ENCODE results near the gene ANKS4B.

The ANKS4B gene

DNA sequence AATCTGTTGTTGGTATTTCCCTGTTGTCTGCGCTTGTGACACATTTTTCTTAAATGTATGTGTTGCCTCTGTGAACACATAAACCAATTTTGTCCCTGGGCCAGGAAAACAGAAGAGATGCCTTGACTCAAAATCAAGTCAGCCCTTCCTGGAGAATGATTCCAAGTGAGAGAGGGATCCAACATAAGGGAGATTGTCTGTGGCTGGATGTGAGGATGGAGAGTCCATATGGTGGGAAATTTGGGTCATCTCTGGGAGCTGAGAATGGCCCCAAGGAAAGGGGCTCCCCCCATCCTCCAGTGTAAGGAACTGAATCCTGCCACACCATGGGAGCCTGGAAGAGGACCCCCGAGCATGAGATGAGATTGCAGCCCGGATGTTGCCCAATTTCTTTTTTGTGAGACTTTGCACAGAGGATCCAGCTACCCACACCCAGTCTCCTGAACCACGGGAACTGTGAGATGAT is 31.1 kb downstream of the ANKS4B start:
- no peaks in the 10 kb centered on the region for H3K36me3 ChIP-seq (ENCODE audit: control insufficient read depth in 2 of 2, insufficient read depth in 1 of 2, low read length in 2 of 2)
- no peak for TF ChIP-seq TCF7L2 (IDR thresholded peaks at IDR 0.05; ENCODE audit: borderline replicate concordance, low read depth, low read length)
- TF ChIP-seq ZNF776 (tag by site-specific recombination; IDR thresholded peaks at IDR 0.05; ENCODE audit: borderline replicate concordance): no peak
- TF ChIP-seq ZNF843 (tag by site-specific recombination; IDR thresholded peaks at IDR 0.05): no peak
- TF ChIP-seq, protein P1, sequence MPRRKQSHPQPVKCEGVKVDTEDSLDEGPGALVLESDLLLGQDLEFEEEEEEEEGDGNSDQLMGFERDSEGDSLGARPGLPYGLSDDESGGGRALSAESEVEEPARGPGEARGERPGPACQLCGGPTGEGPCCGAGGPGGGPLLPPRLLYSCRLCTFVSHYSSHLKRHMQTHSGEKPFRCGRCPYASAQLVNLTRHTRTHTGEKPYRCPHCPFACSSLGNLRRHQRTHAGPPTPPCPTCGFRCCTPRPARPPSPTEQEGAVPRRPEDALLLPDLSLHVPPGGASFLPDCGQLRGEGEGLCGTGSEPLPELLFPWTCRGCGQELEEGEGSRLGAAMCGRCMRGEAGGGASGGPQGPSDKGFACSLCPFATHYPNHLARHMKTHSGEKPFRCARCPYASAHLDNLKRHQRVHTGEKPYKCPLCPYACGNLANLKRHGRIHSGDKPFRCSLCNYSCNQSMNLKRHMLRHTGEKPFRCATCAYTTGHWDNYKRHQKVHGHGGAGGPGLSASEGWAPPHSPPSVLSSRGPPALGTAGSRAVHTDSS (tag by site-specific recombination; IDR thresholded peaks at IDR 0.05): no peak
- TF ChIP-seq SP3 (tag by site-specific recombination; IDR thresholded peaks at IDR 0.05): no peak
- TF ChIP-seq, protein P2, sequence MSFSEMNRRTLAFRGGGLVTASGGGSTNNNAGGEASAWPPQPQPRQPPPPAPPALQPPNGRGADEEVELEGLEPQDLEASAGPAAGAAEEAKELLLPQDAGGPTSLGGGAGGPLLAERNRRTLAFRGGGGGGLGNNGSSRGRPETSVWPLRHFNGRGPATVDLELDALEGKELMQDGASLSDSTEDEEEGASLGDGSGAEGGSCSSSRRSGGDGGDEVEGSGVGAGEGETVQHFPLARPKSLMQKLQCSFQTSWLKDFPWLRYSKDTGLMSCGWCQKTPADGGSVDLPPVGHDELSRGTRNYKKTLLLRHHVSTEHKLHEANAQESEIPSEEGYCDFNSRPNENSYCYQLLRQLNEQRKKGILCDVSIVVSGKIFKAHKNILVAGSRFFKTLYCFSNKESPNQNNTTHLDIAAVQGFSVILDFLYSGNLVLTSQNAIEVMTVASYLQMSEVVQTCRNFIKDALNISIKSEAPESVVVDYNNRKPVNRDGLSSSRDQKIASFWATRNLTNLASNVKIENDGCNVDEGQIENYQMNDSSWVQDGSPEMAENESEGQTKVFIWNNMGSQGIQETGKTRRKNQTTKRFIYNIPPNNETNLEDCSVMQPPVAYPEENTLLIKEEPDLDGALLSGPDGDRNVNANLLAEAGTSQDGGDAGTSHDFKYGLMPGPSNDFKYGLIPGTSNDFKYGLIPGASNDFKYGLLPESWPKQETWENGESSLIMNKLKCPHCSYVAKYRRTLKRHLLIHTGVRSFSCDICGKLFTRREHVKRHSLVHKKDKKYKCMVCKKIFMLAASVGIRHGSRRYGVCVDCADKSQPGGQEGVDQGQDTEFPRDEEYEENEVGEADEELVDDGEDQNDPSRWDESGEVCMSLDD (tag by site-specific recombination; IDR thresholded peaks at IDR 0.05): no peak
- no peak for TF ChIP-seq SCRT1 (tag by site-specific recombination; IDR thresholded peaks at IDR 0.05; ENCODE audit: borderline replicate concordance)
- no peak for TF ChIP-seq ZNF510 (tag by site-specific recombination; IDR thresholded peaks at IDR 0.05; ENCODE audit: insufficient replicate concordance)
- no peak for TF ChIP-seq ZNF549 (tag by site-specific recombination; IDR thresholded peaks at IDR 0.05)
- TF ChIP-seq, protein P3, sequence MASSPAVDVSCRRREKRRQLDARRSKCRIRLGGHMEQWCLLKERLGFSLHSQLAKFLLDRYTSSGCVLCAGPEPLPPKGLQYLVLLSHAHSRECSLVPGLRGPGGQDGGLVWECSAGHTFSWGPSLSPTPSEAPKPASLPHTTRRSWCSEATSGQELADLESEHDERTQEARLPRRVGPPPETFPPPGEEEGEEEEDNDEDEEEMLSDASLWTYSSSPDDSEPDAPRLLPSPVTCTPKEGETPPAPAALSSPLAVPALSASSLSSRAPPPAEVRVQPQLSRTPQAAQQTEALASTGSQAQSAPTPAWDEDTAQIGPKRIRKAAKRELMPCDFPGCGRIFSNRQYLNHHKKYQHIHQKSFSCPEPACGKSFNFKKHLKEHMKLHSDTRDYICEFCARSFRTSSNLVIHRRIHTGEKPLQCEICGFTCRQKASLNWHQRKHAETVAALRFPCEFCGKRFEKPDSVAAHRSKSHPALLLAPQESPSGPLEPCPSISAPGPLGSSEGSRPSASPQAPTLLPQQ (tag by site-specific recombination; IDR thresholded peaks at IDR 0.05): no peak
- TF ChIP-seq, protein P4, sequence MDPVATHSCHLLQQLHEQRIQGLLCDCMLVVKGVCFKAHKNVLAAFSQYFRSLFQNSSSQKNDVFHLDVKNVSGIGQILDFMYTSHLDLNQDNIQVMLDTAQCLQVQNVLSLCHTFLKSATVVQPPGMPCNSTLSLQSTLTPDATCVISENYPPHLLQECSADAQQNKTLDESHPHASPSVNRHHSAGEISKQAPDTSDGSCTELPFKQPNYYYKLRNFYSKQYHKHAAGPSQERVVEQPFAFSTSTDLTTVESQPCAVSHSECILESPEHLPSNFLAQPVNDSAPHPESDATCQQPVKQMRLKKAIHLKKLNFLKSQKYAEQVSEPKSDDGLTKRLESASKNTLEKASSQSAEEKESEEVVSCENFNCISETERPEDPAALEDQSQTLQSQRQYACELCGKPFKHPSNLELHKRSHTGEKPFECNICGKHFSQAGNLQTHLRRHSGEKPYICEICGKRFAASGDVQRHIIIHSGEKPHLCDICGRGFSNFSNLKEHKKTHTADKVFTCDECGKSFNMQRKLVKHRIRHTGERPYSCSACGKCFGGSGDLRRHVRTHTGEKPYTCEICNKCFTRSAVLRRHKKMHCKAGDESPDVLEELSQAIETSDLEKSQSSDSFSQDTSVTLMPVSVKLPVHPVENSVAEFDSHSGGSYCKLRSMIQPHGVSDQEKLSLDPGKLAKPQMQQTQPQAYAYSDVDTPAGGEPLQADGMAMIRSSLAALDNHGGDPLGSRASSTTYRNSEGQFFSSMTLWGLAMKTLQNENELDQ (tag by site-specific recombination; IDR thresholded peaks at IDR 0.05; ENCODE audit: low read depth): no peak
- TF ChIP-seq, protein P5, sequence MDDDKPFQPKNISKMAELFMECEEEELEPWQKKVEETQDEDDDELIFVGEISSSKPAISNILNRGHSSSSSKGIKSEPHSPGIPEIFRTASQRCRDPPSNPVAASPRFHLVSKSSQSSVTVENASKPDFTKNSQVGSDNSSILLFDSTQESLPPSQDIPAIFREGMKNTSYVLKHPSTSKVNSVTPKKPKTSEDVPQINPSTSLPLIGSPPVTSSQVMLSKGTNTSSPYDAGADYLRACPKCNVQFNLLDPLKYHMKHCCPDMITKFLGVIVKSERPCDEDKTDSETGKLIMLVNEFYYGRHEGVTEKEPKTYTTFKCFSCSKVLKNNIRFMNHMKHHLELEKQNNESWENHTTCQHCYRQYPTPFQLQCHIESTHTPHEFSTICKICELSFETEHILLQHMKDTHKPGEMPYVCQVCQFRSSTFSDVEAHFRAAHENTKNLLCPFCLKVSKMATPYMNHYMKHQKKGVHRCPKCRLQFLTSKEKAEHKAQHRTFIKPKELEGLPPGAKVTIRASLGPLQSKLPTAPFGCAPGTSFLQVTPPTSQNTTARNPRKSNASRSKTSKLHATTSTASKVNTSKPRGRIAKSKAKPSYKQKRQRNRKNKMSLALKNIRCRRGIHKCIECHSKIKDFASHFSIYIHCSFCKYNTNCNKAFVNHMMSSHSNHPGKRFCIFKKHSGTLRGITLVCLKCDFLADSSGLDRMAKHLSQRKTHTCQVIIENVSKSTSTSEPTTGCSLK (tag by site-specific recombination; IDR thresholded peaks at IDR 0.05): no peak
- TF ChIP-seq, protein P6, sequence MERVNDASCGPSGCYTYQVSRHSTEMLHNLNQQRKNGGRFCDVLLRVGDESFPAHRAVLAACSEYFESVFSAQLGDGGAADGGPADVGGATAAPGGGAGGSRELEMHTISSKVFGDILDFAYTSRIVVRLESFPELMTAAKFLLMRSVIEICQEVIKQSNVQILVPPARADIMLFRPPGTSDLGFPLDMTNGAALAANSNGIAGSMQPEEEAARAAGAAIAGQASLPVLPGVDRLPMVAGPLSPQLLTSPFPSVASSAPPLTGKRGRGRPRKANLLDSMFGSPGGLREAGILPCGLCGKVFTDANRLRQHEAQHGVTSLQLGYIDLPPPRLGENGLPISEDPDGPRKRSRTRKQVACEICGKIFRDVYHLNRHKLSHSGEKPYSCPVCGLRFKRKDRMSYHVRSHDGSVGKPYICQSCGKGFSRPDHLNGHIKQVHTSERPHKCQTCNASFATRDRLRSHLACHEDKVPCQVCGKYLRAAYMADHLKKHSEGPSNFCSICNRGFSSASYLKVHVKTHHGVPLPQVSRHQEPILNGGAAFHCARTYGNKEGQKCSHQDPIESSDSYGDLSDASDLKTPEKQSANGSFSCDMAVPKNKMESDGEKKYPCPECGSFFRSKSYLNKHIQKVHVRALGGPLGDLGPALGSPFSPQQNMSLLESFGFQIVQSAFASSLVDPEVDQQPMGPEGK (tag by site-specific recombination; IDR thresholded peaks at IDR 0.05): no peak
- no peak for TF ChIP-seq ZFP37 (tag by site-specific recombination; IDR thresholded peaks at IDR 0.05)
- TF ChIP-seq ZNF121 (tag by site-specific recombination; IDR thresholded peaks at IDR 0.05): no peak
- TF ChIP-seq ZNF558 (tag by site-specific recombination; IDR thresholded peaks at IDR 0.05): no peak
- no peak overlapping the region for H3K4me3 ChIP-seq (ENCODE audit: low read depth, low read length)
- H3K9me3 ChIP-seq (ENCODE audit: control insufficient read depth, insufficient read depth, low read depth, low read length): no peaks in the 10 kb centered on the region
- ChIA-PET POLR2A (no interaction called here), CTCF (no interaction called here)
- no peak overlapping the region for H3K27ac ChIP-seq (ENCODE audit: extremely low read depth, low read depth, low read length)
- H3K4me1 ChIP-seq (ENCODE audit: control insufficient read depth, insufficient read depth, low read length): peaks cover 3% of the 10 kb centered on the region; the same call in 1 of the 2 replicates

Data from HEK293 (cell line).